SJSA1 (cell line): Measurements from ENCODE around the gene IL24. TPM values are rescaled to one million over a fixed set of nuclear protein-coding genes. Genes with fewer than 3 reads are reported as not detected.
"Not testable (repeated sequence)": the region's sequence is repeated elsewhere in the genome, so short reads cannot be mapped to it uniquely, and the experiment has no call there.

Source experiments
- DNase-seq, 2 experiments: peaks; one replicate each; pipeline ENCODE4 v3.0.0-alpha.2; 2015 to 2020; ENCODE audit warnings: low spot score in 2 of 2, low read depth in 1 of 2
- H3K27ac ChIP-seq: fragments of 250-450 bp; sonication (Bioruptor Pico); 2 replicates; pipeline ENCODE4 v1.5.1; 2020; ENCODE audit warnings: mild to moderate bottlenecking, moderate library complexity
- H3K27me3 ChIP-seq: fragments of 250-450 bp; sonication (Bioruptor Pico); replicated peaks from 2 replicates; pipeline ENCODE4 v1.5.1; 2020; ENCODE audit warnings: mild to moderate bottlenecking, moderate library complexity
- H3K36me3 ChIP-seq: fragments of 250-450 bp; sonication (Bioruptor Pico); 2 replicates; pipeline ENCODE4 v1.5.1; 2020; ENCODE audit warnings: mild to moderate bottlenecking
- H3K4me1 ChIP-seq: fragments of 250-450 bp; sonication (Bioruptor Pico); replicated peaks from 2 replicates; pipeline ENCODE4 v1.6.1; 2021; ENCODE audit warnings: mild to moderate bottlenecking
- H3K4me3 ChIP-seq: fragments of 250-450 bp; sonication (Bioruptor Pico); 2 replicates; pipeline ENCODE4 v1.5.1; 2020; ENCODE audit warnings: mild to moderate bottlenecking
- H3K9me3 ChIP-seq: fragments of 250-450 bp; sonication (Bioruptor Pico); replicated peaks from 2 replicates; pipeline ENCODE4 v1.5.1; 2020; ENCODE audit warnings: mild to moderate bottlenecking
- total RNA-seq: library from RNA; depleted of rRNA; stranded (reverse); fragments of >200 nt; shearing (Covaris generic); gene quantifications from 2 replicates; pipeline ENCODE4 v1.2.3, GENCODE V29; 2014

Gene IL24
- total RNA-seq, 1 experiment from 2014 or later = 1.5 TPM

GRCh38 chr1:206915030-206915735, 17.9 kb downstream of the IL24 start:
- Histone ChIP-seq H3K4me1 (peaks cover under 1% of the 10 kb centered on the region), H3K36me3 (no peaks in the 10 kb centered on the region), H3K27me3 (no peaks in the 10 kb centered on the region), H3K27ac (no peak overlapping the region), H3K4me3 (no peak overlapping the region), H3K9me3 (no peaks in the 10 kb centered on the region)
- DNase-seq = no peak

GRCh38 chr1:206916000-206916709, 18.9 kb downstream of the IL24 start:
- Histone ChIP-seq H3K9me3 (no peaks in the 10 kb centered on the region), H3K27me3 (no peaks in the 10 kb centered on the region), H3K27ac (no peak overlapping the region), H3K4me3 (no peak overlapping the region), H3K36me3 (no peaks in the 10 kb centered on the region), H3K4me1 (no peaks in the 10 kb centered on the region)
- DNase-seq = no peak

- Histone ChIP-seq H3K36me3 (no peaks in the 10 kb centered on the region), H3K27me3 (no peaks in the 10 kb centered on the region), H3K4me3 (no peak overlapping the region), H3K4me1 (no peaks in the 10 kb centered on the region), H3K27ac (no peak overlapping the region), H3K9me3 (no peaks in the 10 kb centered on the region)
- no peak for DNase-seq
These were observed 20.8 kb downstream of the IL24 start for GRCh38 chr1:206918076-206918475.

- Histone ChIP-seq H3K4me1 (no peaks in the 10 kb centered on the region), H3K27ac (no peak within 1 kb of the TSS), H3K4me3 (no peak within 1 kb of the TSS), H3K9me3 (no peaks in the 10 kb centered on the region), H3K27me3 (no peaks in the 10 kb centered on the region), H3K36me3 (no peaks in the 10 kb centered on the region)
- DNase-seq = no peak
These were observed 24.6 kb downstream of the IL24 start, which contains the start of gene FCMR for GRCh38 chr1:206921772-206922265. TSS of gene FCMR (minus strand) at chr1:206921941. CDS start at chr1:206921854, 87 bp downstream.

GRCh38 chr1:206922524-206922923, 25.3 kb downstream of the IL24 start:
- no peaks in the 10 kb centered on the region for H3K36me3 ChIP-seq
- DNase-seq = no peak
- H3K9me3 ChIP-seq = no peaks in the 10 kb centered on the region
- no peak overlapping the region for H3K27ac ChIP-seq
- H3K27me3 ChIP-seq = no peaks in the 10 kb centered on the region
- H3K4me1 ChIP-seq = no peaks in the 10 kb centered on the region
- no peak overlapping the region for H3K4me3 ChIP-seq

- H3K36me3 ChIP-seq = no peaks in the 10 kb centered on the region
- H3K27me3 ChIP-seq = no peaks in the 10 kb centered on the region
- no peaks in the 10 kb centered on the region for H3K9me3 ChIP-seq
- no peak for DNase-seq
- no peaks in the 10 kb centered on the region for H3K4me1 ChIP-seq
- no peak overlapping the region for H3K4me3 ChIP-seq
- no peak overlapping the region for H3K27ac ChIP-seq
These were observed 26.0 kb downstream of the IL24 start for GRCh38 chr1:206923009-206923960.

- not testable (repeated sequence) for H3K27ac ChIP-seq, H3K27me3 ChIP-seq, H3K4me1 ChIP-seq, H3K4me3 ChIP-seq, DNase-seq, H3K9me3 ChIP-seq, H3K36me3 ChIP-seq
These were observed 26.8 kb downstream of the IL24 start for GRCh38 chr1:206923961-206924557.

- Histone ChIP-seq H3K27ac (no peak overlapping the region), H3K9me3 (no peaks in the 10 kb centered on the region), H3K4me3 (no peak overlapping the region), H3K27me3 (no peaks in the 10 kb centered on the region), H3K4me1 (no peaks in the 10 kb centered on the region), H3K36me3 (no peaks in the 10 kb centered on the region)
- no peak for DNase-seq
These were observed 27.4 kb downstream of the IL24 start for GRCh38 chr1:206924592-206925105.

- no peak overlapping the region for H3K4me3 ChIP-seq
- no peak overlapping the region for H3K27ac ChIP-seq
- no peaks in the 10 kb centered on the region for H3K27me3 ChIP-seq
- H3K9me3 ChIP-seq = no peaks in the 10 kb centered on the region
- no peaks in the 10 kb centered on the region for H3K4me1 ChIP-seq
- no peak for DNase-seq
- no peaks in the 10 kb centered on the region for H3K36me3 ChIP-seq
These were observed 28.0 kb downstream of the IL24 start for GRCh38 chr1:206925106-206925736.

- no peaks in the 10 kb centered on the region for H3K27me3 ChIP-seq
- H3K27ac ChIP-seq = no peak overlapping the region
- no peak for DNase-seq
- H3K4me1 ChIP-seq = no peaks in the 10 kb centered on the region
- H3K9me3 ChIP-seq = no peaks in the 10 kb centered on the region
- no peak overlapping the region for H3K4me3 ChIP-seq
- no peaks in the 10 kb centered on the region for H3K36me3 ChIP-seq
These were observed 29.0 kb downstream of the IL24 start for GRCh38 chr1:206926286-206926685.

- Histone ChIP-seq H3K36me3 (no peaks in the 10 kb centered on the region), H3K4me1 (no peaks in the 10 kb centered on the region), H3K27ac (no peak overlapping the region), H3K27me3 (no peaks in the 10 kb centered on the region), H3K9me3 (no peaks in the 10 kb centered on the region), H3K4me3 (no peak overlapping the region)
- DNase-seq = no peak
These were observed 32.3 kb downstream of the IL24 start for GRCh38 chr1:206929524-206929923.

GRCh38 chr1:206930210-206930798, 33.1 kb downstream of the IL24 start:
- no peaks in the 10 kb centered on the region for H3K4me1 ChIP-seq
- no peak for DNase-seq
- H3K4me3 ChIP-seq = no peak overlapping the region
- H3K9me3 ChIP-seq = no peaks in the 10 kb centered on the region
- H3K27ac ChIP-seq = no peak overlapping the region
- H3K36me3 ChIP-seq = no peaks in the 10 kb centered on the region
- no peaks in the 10 kb centered on the region for H3K27me3 ChIP-seq
